ENCODE measurements around the gene BTBD16. TPM values are rescaled to one million over a fixed set of nuclear protein-coding genes. Genes with fewer than 3 reads are reported as not detected.

BTBD16 gene
- total RNA-seq, 4 donors from 2014 or later = not detected

GRCh38 chr10:122349758-122350369 lies 78.8 kb downstream of the BTBD16 start:
- no peak for DNase-seq
- intact Hi-C loops (cut with DNase I) = no loop called here
- H3K27ac ChIP-seq = peak overlapping the region in 1 of 4 donors; percentile 13
- no peaks in the 10 kb centered on the region for H3K36me3 ChIP-seq
- H3K27me3 ChIP-seq = no peaks in the 10 kb centered on the region
- no peak overlapping the region for H3K4me3 ChIP-seq
- WGBS, 2 donors = 13 to 72% methylated on average over 1 to 2 of the region's 3 CpGs
- peaks cover 0 to 34% (median 6%) of the 10 kb centered on the region in 3 donors for H3K4me1 ChIP-seq
- no peak for TF ChIP-seq POLR2A (IDR thresholded peaks at IDR 0.05)
- TF ChIP-seq, protein P1, sequence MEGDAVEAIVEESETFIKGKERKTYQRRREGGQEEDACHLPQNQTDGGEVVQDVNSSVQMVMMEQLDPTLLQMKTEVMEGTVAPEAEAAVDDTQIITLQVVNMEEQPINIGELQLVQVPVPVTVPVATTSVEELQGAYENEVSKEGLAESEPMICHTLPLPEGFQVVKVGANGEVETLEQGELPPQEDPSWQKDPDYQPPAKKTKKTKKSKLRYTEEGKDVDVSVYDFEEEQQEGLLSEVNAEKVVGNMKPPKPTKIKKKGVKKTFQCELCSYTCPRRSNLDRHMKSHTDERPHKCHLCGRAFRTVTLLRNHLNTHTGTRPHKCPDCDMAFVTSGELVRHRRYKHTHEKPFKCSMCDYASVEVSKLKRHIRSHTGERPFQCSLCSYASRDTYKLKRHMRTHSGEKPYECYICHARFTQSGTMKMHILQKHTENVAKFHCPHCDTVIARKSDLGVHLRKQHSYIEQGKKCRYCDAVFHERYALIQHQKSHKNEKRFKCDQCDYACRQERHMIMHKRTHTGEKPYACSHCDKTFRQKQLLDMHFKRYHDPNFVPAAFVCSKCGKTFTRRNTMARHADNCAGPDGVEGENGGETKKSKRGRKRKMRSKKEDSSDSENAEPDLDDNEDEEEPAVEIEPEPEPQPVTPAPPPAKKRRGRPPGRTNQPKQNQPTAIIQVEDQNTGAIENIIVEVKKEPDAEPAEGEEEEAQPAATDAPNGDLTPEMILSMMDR (IDR thresholded peaks at IDR 0.05) = no peak
- H3K9me3 ChIP-seq = no peaks in the 10 kb centered on the region

- WGBS, 2 donors = 66 to 97% methylated on average over 7 to 11 of the region's 12 CpGs
- no peak for DNase-seq
- no peak overlapping the region for H3K4me3 ChIP-seq
- H3K27me3 ChIP-seq = no peaks in the 10 kb centered on the region
- intact Hi-C loops (cut with DNase I) = no loop called here
- peaks cover 0 to 43% (median 6%) of the 10 kb centered on the region in 3 donors for H3K4me1 ChIP-seq
- H3K9me3 ChIP-seq = no peaks in the 10 kb centered on the region
- no peaks in the 10 kb centered on the region for H3K36me3 ChIP-seq
- no peak overlapping the region for H3K27ac ChIP-seq
- no peak for TF ChIP-seq POLR2A (IDR thresholded peaks at IDR 0.05)
- TF ChIP-seq, protein P1 (IDR thresholded peaks at IDR 0.05) = no peak
Observed at GRCh38 chr10:122350893-122351292, 79.8 kb downstream of the BTBD16 start.

DNA sequence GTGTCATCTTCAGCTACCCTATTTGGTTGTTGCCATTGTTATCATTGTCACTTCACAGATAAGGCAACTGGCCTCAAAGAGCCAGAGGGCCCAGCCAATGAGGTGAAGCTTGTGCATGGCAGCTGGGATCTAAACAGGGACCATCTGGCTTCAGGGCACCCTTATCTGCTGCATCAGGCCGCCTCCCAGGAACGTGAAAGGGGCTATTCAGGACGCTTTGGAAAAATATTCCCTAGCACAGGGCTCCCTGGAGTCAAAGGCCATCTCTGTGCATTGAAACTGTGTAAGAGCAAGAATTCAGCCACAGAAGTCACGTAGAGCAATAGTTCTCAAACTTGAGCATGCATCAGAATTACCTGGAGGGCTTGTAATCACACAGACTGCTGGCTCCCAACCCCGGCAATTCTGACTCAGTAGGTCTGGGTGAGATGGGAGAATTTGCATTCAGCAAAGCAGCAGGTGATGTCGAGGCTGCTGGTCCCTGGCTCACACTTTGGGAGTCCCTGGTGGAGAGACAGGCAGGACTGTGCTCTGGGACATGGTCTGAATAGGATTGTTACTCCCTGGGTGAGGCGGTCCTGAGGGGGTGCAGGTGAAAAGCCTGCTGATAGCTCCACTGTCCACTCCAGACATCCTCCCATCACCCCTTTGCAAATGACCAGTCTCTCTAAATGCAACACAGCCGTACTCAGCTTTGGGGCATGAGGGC lies 81.9 kb downstream of the BTBD16 start:
- TF ChIP-seq, protein P1 (IDR thresholded peaks at IDR 0.05) = no peak
- no peak for TF ChIP-seq POLR2A (IDR thresholded peaks at IDR 0.05)
- Histone ChIP-seq H3K36me3 (no peaks in the 10 kb centered on the region), H3K27ac (no peak overlapping the region), H3K4me3 (no peak overlapping the region), H3K9me3 (no peaks in the 10 kb centered on the region), H3K4me1 (peaks cover 0 to 33% (median 6%) of the 10 kb centered on the region in 3 donors), H3K27me3 (no peaks in the 10 kb centered on the region)
- intact Hi-C loops (cut with DNase I) = no loop called here
- 55 to 60% methylated on average over 7 to 8 of the region's 8 CpGs for WGBS, 2 donors
- no peak for DNase-seq

DNA sequence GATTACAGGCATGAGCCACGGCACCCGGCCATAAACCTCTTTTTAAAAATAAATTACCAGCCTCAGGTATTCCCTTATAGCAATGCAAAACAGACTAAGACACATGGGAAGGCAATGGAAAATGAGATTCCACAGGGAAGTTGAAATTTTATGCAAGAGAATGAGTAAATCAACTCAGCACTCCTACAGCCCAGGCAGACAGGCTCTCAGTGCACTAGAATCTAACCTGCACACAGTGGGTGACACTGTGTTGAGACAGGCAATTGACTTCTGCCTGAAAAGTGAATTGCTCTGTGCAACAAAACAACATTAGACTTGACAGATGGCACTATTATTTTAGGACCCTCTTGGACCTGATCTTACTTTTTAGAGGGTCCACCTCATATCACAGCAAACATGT lies 83.3 kb downstream of the BTBD16 start:
- 100% methylated on average over 2 of the region's 2 CpGs; no CpG with 5 or more reads in 1 of the 2 donors for WGBS, 2 donors

DNA sequence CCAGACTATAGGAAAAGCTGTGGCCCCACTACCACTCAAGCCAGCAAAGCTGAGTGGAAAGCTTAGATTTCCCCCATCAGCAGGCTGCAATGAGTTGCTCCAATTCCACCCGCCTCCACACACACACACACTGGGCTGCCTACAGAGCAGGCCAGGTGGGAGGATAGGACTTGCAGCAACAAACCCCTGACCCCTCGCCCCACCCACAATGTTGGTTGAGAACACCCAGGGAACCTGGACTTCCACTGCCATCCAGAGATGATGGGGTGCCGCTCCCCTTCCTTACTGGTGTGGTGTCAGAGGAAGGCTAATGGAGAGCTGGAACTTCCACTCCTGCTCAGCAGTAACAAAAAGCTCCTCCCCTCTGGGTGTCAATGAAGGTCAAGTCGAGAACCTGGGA lies 86.6 kb downstream of the BTBD16 start:
- no peaks in the 10 kb centered on the region for H3K27me3 ChIP-seq
- H3K9me3 ChIP-seq = no peaks in the 10 kb centered on the region
- 83% methylated on average over 1 of the region's 4 CpGs; no CpG with 5 or more reads in 1 of the 2 donors for WGBS, 2 donors
- no peak overlapping the region for H3K4me3 ChIP-seq
- H3K27ac ChIP-seq = no peak overlapping the region
- intact Hi-C loops (cut with DNase I) = no loop called here
- H3K4me1 ChIP-seq = peaks cover 0 to 17% (median 0%) of the 10 kb centered on the region in 3 donors
- TF ChIP-seq, protein P1 (IDR thresholded peaks at IDR 0.05) = no peak
- no peak for TF ChIP-seq POLR2A (IDR thresholded peaks at IDR 0.05)
- no peaks in the 10 kb centered on the region for H3K36me3 ChIP-seq
- no peak for DNase-seq

More for the DNA sequence above, 83.3 kb downstream of the BTBD16 start:
- peaks cover 0 to 19% (median 0%) of the 10 kb centered on the region in 3 donors for H3K4me1 ChIP-seq
- no peak overlapping the region for H3K27ac ChIP-seq
- TF ChIP-seq POLR2A (IDR thresholded peaks at IDR 0.05) = no peak
- TF ChIP-seq, protein P1 (IDR thresholded peaks at IDR 0.05) = no peak
- intact Hi-C loops (cut with DNase I) = no loop called here
- no peaks in the 10 kb centered on the region for H3K27me3 ChIP-seq
- no peak for DNase-seq
- H3K4me3 ChIP-seq = no peak overlapping the region
- H3K9me3 ChIP-seq = no peaks in the 10 kb centered on the region
- no peaks in the 10 kb centered on the region for H3K36me3 ChIP-seq
